Neural progenitor cell (in vitro differentiated cells): ENCODE measurements around the gene NKD1. TPM values are rescaled to one million over a fixed set of nuclear protein-coding genes. Genes with fewer than 3 reads are reported as not detected.

Source experiments
- DNase-seq: peaks from one replicate; pipeline ENCODE4 v3.0.0-alpha.2; 2016; ENCODE audit warnings: low spot score
- H2AFZ ChIP-seq: fragments of 200-600 bp; sonication (generic); replicated peaks from 2 replicates; pipeline ENCODE4 v1.6.1; 2016; ENCODE audit warnings: antibody characterized with exemption
- H3F3A ChIP-seq: fragments of 200-600 bp; sonication (generic); 2 replicates; pipeline ENCODE4 v1.6.1; 2016; ENCODE audit warnings: antibody characterized with exemption, low read depth
- H3K27ac ChIP-seq: fragments of 200-600 bp; sonication (generic); 2 replicates; pipeline ENCODE4 v1.5.1; 2016; ENCODE audit warnings: mild to moderate bottlenecking
- H3K27me3 ChIP-seq: fragments of 200-600 bp; sonication (generic); 2 replicates; pipeline ENCODE4 v1.6.1; 2016; ENCODE audit warnings: mild to moderate bottlenecking, moderate library complexity
- H3K36me3 ChIP-seq: fragments of 200-600 bp; sonication (generic); 2 replicates; pipeline ENCODE4 v1.5.1; 2016
- H3K4me1 ChIP-seq: fragments of 200-600 bp; sonication (generic); 2 replicates; pipeline ENCODE4 v1.6.1; 2016; ENCODE audit warnings: mixed run types
- H3K4me2 ChIP-seq: fragments of 200-600 bp; sonication (generic); 2 replicates; pipeline ENCODE4 v1.6.1; 2016
- H3K4me3 ChIP-seq: fragments of 200-600 bp; sonication (generic); 2 replicates; pipeline ENCODE4 v1.5.1; 2016
- H3K79me2 ChIP-seq: fragments of 200-600 bp; sonication (generic); 2 replicates; pipeline ENCODE4 v1.6.1; 2016; ENCODE audit warnings: low read depth
- H3K9ac ChIP-seq: fragments of 200-600 bp; sonication (generic); 2 replicates; pipeline ENCODE4 v1.6.1; 2016
- H3K9me3 ChIP-seq: fragments of 200-600 bp; sonication (generic); 2 replicates; pipeline ENCODE4 v1.5.1; 2016; ENCODE audit warnings: low read depth
- H4K20me1 ChIP-seq: fragments of 200-600 bp; sonication (generic); 2 replicates; pipeline ENCODE4 v1.6.1; 2016; ENCODE audit warnings: low read depth
- H3K27ac Mint-ChIP-seq: 3 replicates; pipeline ENCODE4 v1.8.0; 2021; ENCODE audit warnings: mixed read lengths
- H3K27me3 Mint-ChIP-seq: 2 replicates; pipeline ENCODE4 v1.8.0; 2022; ENCODE audit warnings: low read depth, mild to moderate bottlenecking, inconsistent platforms, moderate library complexity, mixed read lengths; ENCODE audit not compliant: insufficient read depth
- H3K36me3 Mint-ChIP-seq: 3 replicates; pipeline ENCODE4 v1.8.0; 2021; ENCODE audit warnings: mixed read lengths
- H3K4me1 Mint-ChIP-seq: 3 replicates; pipeline ENCODE4 v1.8.0; 2021; ENCODE audit warnings: mixed read lengths
- H3K4me3 Mint-ChIP-seq: 3 replicates; pipeline ENCODE4 v1.8.0; 2021; ENCODE audit warnings: mild to moderate bottlenecking, moderate library complexity, mixed read lengths
- H3K9me3 Mint-ChIP-seq: 3 replicates; pipeline ENCODE4 v1.8.0; 2020; ENCODE audit warnings: mixed read lengths
- CTCF ChIP-seq: fragments of 200-600 bp; sonication (generic); IDR thresholded peaks from 2 replicates; pipeline ENCODE4 v1.5.1; 2017; ENCODE audit warnings: antibody characterized with exemption, mild to moderate bottlenecking
- EZH2 ChIP-seq: fragments of 200-600 bp; sonication (generic); IDR thresholded peaks from 2 replicates; pipeline ENCODE4 v1.6.1; 2017; ENCODE audit warnings: antibody characterized with exemption, mild to moderate bottlenecking, moderate library complexity
- EZH2phosphoT487 ChIP-seq: fragments of 200-600 bp; sonication (generic); IDR thresholded peaks from 2 replicates; pipeline ENCODE4 v1.6.1; 2017; ENCODE audit warnings: antibody characterized with exemption
- total RNA-seq: library from RNA; depleted of rRNA; stranded (reverse); fragments of >200 nt; gene quantifications from 2 replicates; pipeline ENCODE4 v1.2.3, GENCODE V29; 2015; ENCODE audit warnings: low replicate concordance

The NKD1 gene
- total RNA-seq, 1 donor from 2014 or later: 5.3 TPM

GRCh38 chr16:50642349-50642748 lies 94.2 kb downstream of the NKD1 start:
- Mint-ChIP-seq H3K4me1 (peaks cover 42% of the 10 kb centered on the region), H3K27me3 (peaks cover 7% of the 10 kb centered on the region)

GRCh38 chr16:50643192-50643591 lies 95.0 kb downstream of the NKD1 start:
- no peak overlapping the region for H2AFZ ChIP-seq
- Mint-ChIP-seq H3K9me3 (no peaks in the 10 kb centered on the region), H3K4me1 (peaks cover 46% of the 10 kb centered on the region), H3K27ac (no peak overlapping the region), H3K36me3 (peaks cover 22% of the 10 kb centered on the region), H3K27me3 (peaks cover 7% of the 10 kb centered on the region), H3K4me3 (no peak overlapping the region)
- H3K4me1 ChIP-seq: peaks cover 15% of the 10 kb centered on the region
- no peak overlapping the region for H3K27ac ChIP-seq
- H3F3A ChIP-seq: peaks cover 3% of the 10 kb centered on the region
- no peak overlapping the region for H3K4me3 ChIP-seq
- DNase-seq: no peak
- H4K20me1 ChIP-seq: no peaks in the 10 kb centered on the region
- no peak overlapping the region for H3K4me2 ChIP-seq
- no peaks in the 10 kb centered on the region for H3K36me3 ChIP-seq
- H3K79me2 ChIP-seq: no peaks in the 10 kb centered on the region
- H3K27me3 ChIP-seq: no peaks in the 10 kb centered on the region
- H3K9ac ChIP-seq: no peak overlapping the region
- H3K9me3 ChIP-seq: no peaks in the 10 kb centered on the region
- TF ChIP-seq EZH2 (no peak), CTCF (no peak), EZH2phosphoT487 (no peak)

More at GRCh38 chr16:50642349-50642748, 94.2 kb downstream of the NKD1 start:
- Histone ChIP-seq H3F3A (peaks cover 3% of the 10 kb centered on the region), H3K27me3 (no peaks in the 10 kb centered on the region), H3K4me2 (no peak overlapping the region), H2AFZ (no peak overlapping the region), H3K4me1 (peaks cover 15% of the 10 kb centered on the region), H3K79me2 (no peaks in the 10 kb centered on the region), H3K4me3 (no peak overlapping the region), H3K9ac (no peak overlapping the region), H3K9me3 (no peaks in the 10 kb centered on the region), H3K36me3 (no peaks in the 10 kb centered on the region), H3K27ac (no peak overlapping the region), H4K20me1 (no peaks in the 10 kb centered on the region)
- Mint-ChIP-seq H3K27ac (no peak overlapping the region), H3K4me3 (no peak overlapping the region), H3K36me3 (peaks cover 19% of the 10 kb centered on the region), H3K9me3 (no peaks in the 10 kb centered on the region)
- no peak for TF ChIP-seq EZH2phosphoT487
- no peak for TF ChIP-seq CTCF
- TF ChIP-seq EZH2: no peak
- DNase-seq: no peak

- DNase-seq: no peak
- H3K4me2 ChIP-seq: no peak overlapping the region
These were observed 96.0 kb downstream of the NKD1 start for GRCh38 chr16:50644245-50644644.

More at GRCh38 chr16:50644245-50644644, 96.0 kb downstream of the NKD1 start:
- Mint-ChIP-seq H3K27ac (peak overlapping the region; percentile 50), H3K9me3 (no peaks in the 10 kb centered on the region), H3K36me3 (peaks cover 29% of the 10 kb centered on the region), H3K4me3 (no peak overlapping the region), H3K4me1 (peaks cover 44% of the 10 kb centered on the region), H3K27me3 (peaks cover 7% of the 10 kb centered on the region)
- TF ChIP-seq CTCF: no peak
- TF ChIP-seq EZH2: no peak
- no peak for TF ChIP-seq EZH2phosphoT487
- no peaks in the 10 kb centered on the region for H4K20me1 ChIP-seq
- H3K27me3 ChIP-seq: no peaks in the 10 kb centered on the region
- no peak overlapping the region for H3K4me3 ChIP-seq
- no peak overlapping the region for H3K9ac ChIP-seq
- H3F3A ChIP-seq: peaks cover 3% of the 10 kb centered on the region
- no peaks in the 10 kb centered on the region for H3K79me2 ChIP-seq
- H2AFZ ChIP-seq: no peak overlapping the region
- H3K36me3 ChIP-seq: no peaks in the 10 kb centered on the region
- peaks cover 15% of the 10 kb centered on the region for H3K4me1 ChIP-seq
- H3K9me3 ChIP-seq: no peaks in the 10 kb centered on the region
- H3K27ac ChIP-seq: no peak overlapping the region
